ENCODE data around the gene METTL8.

GRCh38 chr2:171401947-171402346, 31.8 kb downstream of the METTL8 start:
- TF ChIP-seq CTCF (conservative IDR thresholded peaks at IDR 0.05; ENCODE audit: low read length) (no peak), EZH2phosphoT487 (IDR thresholded peaks at IDR 0.05; ENCODE audit: borderline replicate concordance) (no peak)
